ENCODE results near the gene PGS1.
A peak's percentile ranks its signal among the peaks of the same experiment; 100 is the strongest.

Gene PGS1

DNA sequence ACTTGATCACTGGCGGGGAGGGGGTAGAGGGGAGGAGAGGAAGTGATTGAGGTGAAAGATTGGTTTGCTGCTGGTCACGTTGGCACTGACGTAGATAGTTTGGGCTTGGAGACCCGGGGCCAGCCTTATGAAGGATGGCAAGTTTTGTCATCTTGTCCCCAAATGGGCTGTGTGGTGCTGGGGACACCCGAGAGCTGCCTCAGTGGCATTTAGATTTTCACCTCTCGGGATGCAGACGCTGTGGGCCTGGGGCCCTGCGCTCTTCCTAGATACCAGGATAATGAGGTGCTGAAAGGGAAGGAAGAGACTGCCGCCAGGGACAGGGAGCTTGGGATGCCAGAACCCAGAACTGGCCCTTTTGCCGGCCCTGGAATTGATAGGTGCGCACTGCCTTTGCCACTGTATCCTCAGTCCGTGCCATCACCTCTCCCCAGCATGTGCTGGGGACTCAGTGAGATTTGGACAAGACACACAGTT, 17.2 kb upstream of the PGS1 start:
- H4K20me1 ChIP-seq (ENCODE audit: insufficient read depth, low read length), result peaks cover 15% of the 10 kb centered on the region; the same call in 1 of the 2 replicates
- no peak overlapping the region for H2AFZ ChIP-seq (ENCODE audit: low read depth, low read length)
- no peaks in the 10 kb centered on the region for H3K79me2 ChIP-seq (ENCODE audit: insufficient read depth, low read length)
- no peak for TF ChIP-seq EZH2 (IDR thresholded peaks at IDR 0.05; ENCODE audit: borderline replicate concordance, low read depth, low read length, severe bottlenecking)
- TF ChIP-seq, protein P1, sequence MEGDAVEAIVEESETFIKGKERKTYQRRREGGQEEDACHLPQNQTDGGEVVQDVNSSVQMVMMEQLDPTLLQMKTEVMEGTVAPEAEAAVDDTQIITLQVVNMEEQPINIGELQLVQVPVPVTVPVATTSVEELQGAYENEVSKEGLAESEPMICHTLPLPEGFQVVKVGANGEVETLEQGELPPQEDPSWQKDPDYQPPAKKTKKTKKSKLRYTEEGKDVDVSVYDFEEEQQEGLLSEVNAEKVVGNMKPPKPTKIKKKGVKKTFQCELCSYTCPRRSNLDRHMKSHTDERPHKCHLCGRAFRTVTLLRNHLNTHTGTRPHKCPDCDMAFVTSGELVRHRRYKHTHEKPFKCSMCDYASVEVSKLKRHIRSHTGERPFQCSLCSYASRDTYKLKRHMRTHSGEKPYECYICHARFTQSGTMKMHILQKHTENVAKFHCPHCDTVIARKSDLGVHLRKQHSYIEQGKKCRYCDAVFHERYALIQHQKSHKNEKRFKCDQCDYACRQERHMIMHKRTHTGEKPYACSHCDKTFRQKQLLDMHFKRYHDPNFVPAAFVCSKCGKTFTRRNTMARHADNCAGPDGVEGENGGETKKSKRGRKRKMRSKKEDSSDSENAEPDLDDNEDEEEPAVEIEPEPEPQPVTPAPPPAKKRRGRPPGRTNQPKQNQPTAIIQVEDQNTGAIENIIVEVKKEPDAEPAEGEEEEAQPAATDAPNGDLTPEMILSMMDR (IDR thresholded peaks at IDR 0.05; ENCODE audit: borderline replicate concordance, extremely low read depth, low read length, poor library complexity, severe bottlenecking), result no peak
- H3K9ac ChIP-seq (ENCODE audit: low read depth, low read length), result no peak overlapping the region
- H3K36me3 ChIP-seq (ENCODE audit: insufficient read depth, low read length), result no peaks in the 10 kb centered on the region
- peaks cover 17% of the 10 kb centered on the region for H3K27me3 ChIP-seq (ENCODE audit: insufficient read depth, low read length, poor library complexity)
- H3K9me3 ChIP-seq (ENCODE audit: insufficient read depth, low read length, severe bottlenecking), result no peaks in the 10 kb centered on the region
- no peak for ATAC-seq (ENCODE audit: insufficient read depth, low read depth)
- H3K4me3 ChIP-seq (ENCODE audit: low read depth in 1 of 2, low read length in 2 of 2), result no peak overlapping the region
- H3K4me2 ChIP-seq (ENCODE audit: insufficient read depth, low read length), result no peak overlapping the region
- DNase-seq, result no peak
- H3K27ac ChIP-seq (ENCODE audit: low read length), result no peak overlapping the region
- peaks cover 19% of the 10 kb centered on the region for H3K4me1 ChIP-seq (ENCODE audit: insufficient read depth, low read length)

DNA sequence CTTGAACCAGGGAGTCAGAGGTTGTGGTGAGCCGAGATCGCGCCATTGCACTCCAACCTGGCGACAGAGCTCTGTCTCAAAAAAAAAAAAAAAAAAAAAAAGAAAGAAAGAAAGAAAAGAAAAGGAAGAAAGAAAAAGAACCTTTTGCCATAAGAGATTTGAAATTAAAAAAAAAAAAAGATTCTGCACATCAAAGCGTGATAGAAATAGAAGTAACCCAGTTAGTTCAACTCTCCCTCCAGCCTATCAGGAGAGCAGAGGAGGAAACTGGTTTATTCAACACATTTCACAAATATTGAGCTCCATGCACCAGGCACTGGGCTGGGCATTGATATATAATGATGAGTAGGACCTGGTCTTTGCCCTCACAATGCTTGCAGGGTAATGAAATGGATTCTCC, 16.2 kb upstream of the PGS1 start:
- H3K4me1 ChIP-seq (ENCODE audit: insufficient read depth, low read length), result peaks cover 19% of the 10 kb centered on the region
- no peak overlapping the region for H3K27ac ChIP-seq (ENCODE audit: low read length)
- peaks cover 21% of the 10 kb centered on the region for H3K27me3 ChIP-seq (ENCODE audit: insufficient read depth, low read length, poor library complexity)

DNA sequence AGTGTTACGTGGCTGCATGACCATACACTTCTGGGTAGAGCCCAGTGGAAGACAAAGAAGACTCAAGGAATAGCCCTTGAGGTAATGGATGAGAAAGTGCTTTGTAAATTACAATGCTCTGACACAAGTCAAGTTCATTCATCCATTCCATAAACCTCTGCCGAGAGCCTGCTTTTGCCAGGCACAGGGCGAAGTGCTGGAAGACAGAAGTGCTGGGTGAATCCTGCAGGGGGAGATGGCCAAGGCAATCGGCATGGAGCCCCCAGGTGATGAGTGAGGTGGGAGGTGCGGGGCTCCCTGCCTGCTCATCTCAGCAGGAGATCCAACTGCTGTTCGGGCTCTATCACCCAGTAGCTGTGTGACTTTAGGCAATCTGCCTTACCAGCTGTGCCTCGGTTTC, 15.8 kb upstream of the PGS1 start:
- Histone ChIP-seq H3K27ac (ENCODE audit: low read length) (no peak overlapping the region), H3K4me3 (ENCODE audit: low read depth in 1 of 2, low read length in 2 of 2) (no peak overlapping the region), H3K27me3 (ENCODE audit: insufficient read depth, low read length, poor library complexity) (peaks cover 21% of the 10 kb centered on the region), H3K4me1 (ENCODE audit: insufficient read depth, low read length) (peaks cover 19% of the 10 kb centered on the region), H3K79me2 (ENCODE audit: insufficient read depth, low read length) (no peaks in the 10 kb centered on the region), H3K9me3 (ENCODE audit: insufficient read depth, low read length, severe bottlenecking) (no peaks in the 10 kb centered on the region), H4K20me1 (ENCODE audit: insufficient read depth, low read length) (peaks cover 8% of the 10 kb centered on the region; the same call in 1 of the 2 replicates), H3K4me2 (ENCODE audit: insufficient read depth, low read length) (no peak overlapping the region), H3K9ac (ENCODE audit: low read depth, low read length) (no peak overlapping the region), H2AFZ (ENCODE audit: low read depth, low read length) (no peak overlapping the region), H3K36me3 (ENCODE audit: insufficient read depth, low read length) (no peaks in the 10 kb centered on the region)
- no peak for DNase-seq
- ATAC-seq (ENCODE audit: insufficient read depth, low read depth), result no peak
- TF ChIP-seq, protein P1 (IDR thresholded peaks at IDR 0.05; ENCODE audit: borderline replicate concordance, extremely low read depth, low read length, poor library complexity, severe bottlenecking), result peak; percentile 32
- no peak for TF ChIP-seq EZH2 (IDR thresholded peaks at IDR 0.05; ENCODE audit: borderline replicate concordance, low read depth, low read length, severe bottlenecking)

More for the DNA sequence above, 16.2 kb upstream of the PGS1 start:
- Histone ChIP-seq H3K4me2 (ENCODE audit: insufficient read depth, low read length) (no peak overlapping the region), H3K36me3 (ENCODE audit: insufficient read depth, low read length) (no peaks in the 10 kb centered on the region), H2AFZ (ENCODE audit: low read depth, low read length) (no peak overlapping the region), H4K20me1 (ENCODE audit: insufficient read depth, low read length) (peaks cover 12% of the 10 kb centered on the region; the same call in 1 of the 2 replicates), H3K9me3 (ENCODE audit: insufficient read depth, low read length, severe bottlenecking) (no peaks in the 10 kb centered on the region), H3K9ac (ENCODE audit: low read depth, low read length) (no peak overlapping the region), H3K4me3 (ENCODE audit: low read depth in 1 of 2, low read length in 2 of 2) (no peak overlapping the region), H3K79me2 (ENCODE audit: insufficient read depth, low read length) (no peaks in the 10 kb centered on the region)
- TF ChIP-seq, protein P1 (IDR thresholded peaks at IDR 0.05; ENCODE audit: borderline replicate concordance, extremely low read depth, low read length, poor library complexity, severe bottlenecking), result no peak
- no peak for TF ChIP-seq EZH2 (IDR thresholded peaks at IDR 0.05; ENCODE audit: borderline replicate concordance, low read depth, low read length, severe bottlenecking)
- ATAC-seq (ENCODE audit: insufficient read depth, low read depth), result no peak
- no peak for DNase-seq

All from DND-41 (cell line).